WTC11 (cell line): Measurements from ENCODE around the gene SMC3. TPM values are rescaled to one million over a fixed set of nuclear protein-coding genes. Genes with fewer than 3 reads are reported as not detected.

ENCODE experiments used
- ATAC-seq: fragments of 200-7000 bp; cut with Tn5 transposase; 2 replicates; pipeline ENCODE4 v1.10.0; 2021; ENCODE audit warnings: mild to moderate bottlenecking, moderate library complexity
- CTCF ChIA-PET: fragments of 300-600 bp; sonication (Branson Sonifier 250); formaldehyde crosslinking; loops from one replicate; lab custom pipeline; 2021; ENCODE audit warnings: antibody characterized with exemption; lab: Charles Lee
- POLR2A ChIA-PET: fragments of 350-600 bp; sonication (Branson Sonifier 250); formaldehyde crosslinking; loops from one replicate; lab custom pipeline; 2021; ENCODE audit warnings: antibody characterized with exemption; lab: Charles Lee
- DNase-seq: peaks from one replicate; pipeline ENCODE4 v3.0.0; 2021; ENCODE audit warnings: low spot score
- H3K27ac Mint-ChIP-seq: 2 replicates; pipeline ENCODE4 v1.8.0; 2021; ENCODE audit warnings: mixed read lengths
- H3K27me3 Mint-ChIP-seq: 2 replicates; pipeline ENCODE4 v1.8.0; 2021; ENCODE audit warnings: low read depth, mild to moderate bottlenecking, moderate library complexity, mixed read lengths
- H3K36me3 Mint-ChIP-seq: 2 replicates; pipeline ENCODE4 v1.8.0; 2021; ENCODE audit warnings: mixed read lengths
- H3K4me1 Mint-ChIP-seq: 2 replicates; pipeline ENCODE4 v1.8.0; 2022; ENCODE audit warnings: mixed read lengths
- H3K4me3 Mint-ChIP-seq: 2 replicates; pipeline ENCODE4 v1.8.0; 2021; ENCODE audit warnings: mild to moderate bottlenecking, moderate library complexity, mixed read lengths
- H3K9me3 Mint-ChIP-seq: 2 replicates; pipeline ENCODE4 v1.8.0; 2021; ENCODE audit warnings: mixed read lengths
- ATF1 ChIP-seq: sonication (generic); formaldehyde crosslinking; IDR thresholded peaks from 2 replicates; pipeline ENCODE4 v1.8.1; 2023; ENCODE audit warnings: mild to moderate bottlenecking, moderate library complexity, missing genetic modification reagents
- CREB1 ChIP-seq: sonication (generic); formaldehyde crosslinking; IDR thresholded peaks from 2 replicates; pipeline ENCODE4 v1.8.0; 2023; ENCODE audit warnings: mild to moderate bottlenecking, missing genetic modification reagents
- GABPB1 ChIP-seq: sonication (generic); formaldehyde crosslinking; IDR thresholded peaks from 2 replicates; pipeline ENCODE4 v1.8.1; 2023; ENCODE audit warnings: mild to moderate bottlenecking, missing genetic modification reagents
- GRHL2 ChIP-seq: fragments of 250-450 bp; sonication (Bioruptor Pico); IDR thresholded peaks from 2 replicates; pipeline ENCODE4 v1.8.0; 2022; ENCODE audit warnings: mild to moderate bottlenecking, moderate library complexity; ENCODE audit not compliant: insufficient replicate concordance, severe bottlenecking
- HMGA2 ChIP-seq: fragments of 250-450 bp; sonication (Bioruptor Pico); IDR thresholded peaks from 2 replicates; pipeline ENCODE4 v1.4.0; 2021; ENCODE audit warnings: mild to moderate bottlenecking, moderate library complexity
- JUN ChIP-seq: sonication (generic); formaldehyde crosslinking; IDR thresholded peaks from 2 replicates; pipeline ENCODE4 v1.8.0; 2023; ENCODE audit warnings: mild to moderate bottlenecking, missing genetic modification reagents
- MXD4 ChIP-seq: fragments of 250-450 bp; sonication (Bioruptor Pico); IDR thresholded peaks from 2 replicates; pipeline ENCODE4 v1.8.0; 2021; ENCODE audit warnings: mild to moderate bottlenecking, moderate library complexity, borderline replicate concordance
- NFATC4 ChIP-seq: fragments of 250-450 bp; sonication (Bioruptor Pico); IDR thresholded peaks from 2 replicates; pipeline ENCODE4 v1.9.0; 2021; ENCODE audit warnings: mild to moderate bottlenecking
- NR2C2 ChIP-seq: sonication (generic); formaldehyde crosslinking; IDR thresholded peaks from 2 replicates; pipeline ENCODE4 v1.8.0; 2022; ENCODE audit warnings: mild to moderate bottlenecking, missing genetic modification reagents
- PRRX2 ChIP-seq: fragments of 250-450 bp; sonication (Bioruptor Pico); IDR thresholded peaks from 2 replicates; pipeline ENCODE4 v1.8.0; 2021; ENCODE audit warnings: mild to moderate bottlenecking
- ZNF219 ChIP-seq: sonication (generic); formaldehyde crosslinking; IDR thresholded peaks from 2 replicates; pipeline ENCODE4 v1.8.0; 2023; ENCODE audit warnings: missing genetic modification reagents, mild to moderate bottlenecking, borderline replicate concordance
- ZNF232 ChIP-seq: sonication (generic); formaldehyde crosslinking; IDR thresholded peaks from 2 replicates; pipeline ENCODE4 v1.8.0; 2022; ENCODE audit warnings: mild to moderate bottlenecking, missing genetic modification reagents
- ZNF416 ChIP-seq: fragments of 250-450 bp; sonication (Bioruptor Pico); IDR thresholded peaks from 2 replicates; pipeline ENCODE4 v1.9.0; 2021; ENCODE audit warnings: mild to moderate bottlenecking, inconsistent platforms
- total RNA-seq: library from RNA; stranded (reverse); gene quantifications from 3 replicates; pipeline ENCODE4 v1.2.3, GENCODE V29; 2021
- TF ChIP-seq, protein P1 (sequence below): sonication (generic); formaldehyde crosslinking; IDR thresholded peaks from 2 replicates; pipeline ENCODE4 v1.8.0; 2023; ENCODE audit warnings: missing genetic modification reagents
- TF ChIP-seq, protein P2 (sequence below): sonication (generic); formaldehyde crosslinking; IDR thresholded peaks from 2 replicates; pipeline ENCODE4 v1.8.1; 2023; ENCODE audit warnings: mild to moderate bottlenecking, missing genetic modification reagents
- TF ChIP-seq, protein P3 (sequence below): sonication (generic); formaldehyde crosslinking; conservative IDR thresholded peaks from 2 replicates; pipeline ENCODE4 v1.8.1; 2023; ENCODE audit warnings: mild to moderate bottlenecking, low read depth, missing genetic modification reagents, moderate library complexity
- TF ChIP-seq, protein P4 (sequence below): sonication (generic); formaldehyde crosslinking; IDR thresholded peaks from 2 replicates; pipeline ENCODE4 v1.8.0; 2023; ENCODE audit warnings: missing genetic modification reagents, mild to moderate bottlenecking, borderline replicate concordance
- TF ChIP-seq, protein P5 (sequence below): fragments of 250-450 bp; sonication (Bioruptor Pico); conservative IDR thresholded peaks from 2 replicates; pipeline ENCODE4 v1.9.0; 2021; ENCODE audit warnings: mild to moderate bottlenecking
- TF ChIP-seq, protein P6 (sequence below): sonication (generic); formaldehyde crosslinking; IDR thresholded peaks from 2 replicates; pipeline ENCODE4 v1.8.1; 2023; ENCODE audit warnings: mild to moderate bottlenecking, moderate library complexity, missing genetic modification reagents

The SMC3 gene
- total RNA-seq, 1 experiment from 2014 or later, result 71.0 TPM

DNA sequence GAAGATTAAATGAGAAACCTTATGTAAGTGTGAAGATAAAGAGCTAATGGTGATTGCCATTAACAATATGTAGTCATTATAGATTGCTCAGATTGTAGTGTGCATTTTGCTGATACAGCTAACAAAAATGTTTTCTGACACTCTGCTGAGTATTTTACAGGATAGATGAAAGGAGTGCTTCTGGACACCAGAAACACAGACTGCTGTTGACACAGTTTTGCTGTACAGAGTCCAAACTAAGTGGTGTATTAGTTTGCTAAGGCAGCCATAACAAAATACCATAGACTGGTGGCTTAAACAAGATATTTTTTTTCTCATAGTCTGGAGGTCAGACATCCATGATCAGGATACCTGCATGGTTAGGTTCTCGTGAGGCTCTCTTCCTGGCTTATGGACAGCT, 2.2 kb downstream of the SMC3 start:
- H3K4me1 Mint-ChIP-seq, result peaks cover 27% of the 10 kb centered on the region
- peak overlapping the region; percentile 28; the same call in 1 of the 2 replicates for H3K27ac Mint-ChIP-seq

DNA sequence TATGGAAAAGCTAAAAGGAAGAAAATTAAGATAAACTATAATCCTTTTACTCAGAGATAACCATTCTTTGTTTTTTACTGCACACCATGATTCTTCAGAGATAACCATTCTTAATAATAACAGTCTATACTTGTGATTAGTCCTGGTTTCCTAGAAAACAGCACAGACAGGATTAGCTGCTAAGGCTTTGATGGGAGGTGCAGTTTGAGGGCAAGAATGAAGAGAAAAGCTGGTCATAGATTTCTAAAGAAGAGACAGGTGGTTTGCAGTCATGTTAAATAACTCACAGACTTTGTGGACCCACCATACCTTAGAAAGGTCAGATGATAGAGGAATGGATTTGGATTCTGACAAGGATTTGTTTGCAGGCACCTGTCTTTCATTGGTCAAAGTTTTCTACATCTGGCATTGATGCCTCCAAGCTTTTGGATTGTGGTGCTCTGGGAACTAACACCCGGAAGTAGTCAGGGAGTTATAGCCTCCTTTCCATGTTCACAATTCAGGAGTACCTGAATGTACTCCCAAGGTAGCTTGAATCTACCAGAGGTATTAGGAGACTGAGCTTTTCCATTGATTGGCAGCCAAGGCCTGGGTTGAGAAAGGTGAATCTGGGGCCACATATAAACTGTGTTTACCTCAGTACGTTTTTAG, 3.7 kb downstream of the SMC3 start:
- Mint-ChIP-seq H3K36me3 (peaks cover 21% of the 10 kb centered on the region), H3K4me3 (no peak overlapping the region), H3K4me1 (peaks cover 27% of the 10 kb centered on the region), H3K27ac (no peak overlapping the region), H3K9me3 (no peaks in the 10 kb centered on the region), H3K27me3 (no peaks in the 10 kb centered on the region)
- ATAC-seq (no peak), DNase-seq (no peak)
- ChIA-PET POLR2A (no interaction called here), CTCF (interaction anchor here (0.7 kb wide), 1 partner anchor 217 kb away, joined by 3 read pairs; no protein-coding TSS in a partner anchor)
- TF ChIP-seq GABPB1 (CRISPR knock-in tag) (no peak), NFATC4 (CRISPR knock-in tag) (no peak), ZNF219 (no peak), ZNF232 (CRISPR knock-in tag) (no peak), HMGA2 (CRISPR knock-in tag) (no peak), MXD4 (CRISPR knock-in tag) (no peak), NR2C2 (CRISPR knock-in tag) (no peak), PRRX2 (no peak), ZNF416 (CRISPR knock-in tag) (no peak), GRHL2 (CRISPR knock-in tag) (no peak), JUN (CRISPR knock-in tag) (no peak), ATF1 (no peak)
- TF ChIP-seq, protein P1, sequence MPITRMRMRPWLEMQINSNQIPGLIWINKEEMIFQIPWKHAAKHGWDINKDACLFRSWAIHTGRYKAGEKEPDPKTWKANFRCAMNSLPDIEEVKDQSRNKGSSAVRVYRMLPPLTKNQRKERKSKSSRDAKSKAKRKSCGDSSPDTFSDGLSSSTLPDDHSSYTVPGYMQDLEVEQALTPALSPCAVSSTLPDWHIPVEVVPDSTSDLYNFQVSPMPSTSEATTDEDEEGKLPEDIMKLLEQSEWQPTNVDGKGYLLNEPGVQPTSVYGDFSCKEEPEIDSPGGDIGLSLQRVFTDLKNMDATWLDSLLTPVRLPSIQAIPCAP (CRISPR knock-in tag), result no peak
- TF ChIP-seq, protein P2, sequence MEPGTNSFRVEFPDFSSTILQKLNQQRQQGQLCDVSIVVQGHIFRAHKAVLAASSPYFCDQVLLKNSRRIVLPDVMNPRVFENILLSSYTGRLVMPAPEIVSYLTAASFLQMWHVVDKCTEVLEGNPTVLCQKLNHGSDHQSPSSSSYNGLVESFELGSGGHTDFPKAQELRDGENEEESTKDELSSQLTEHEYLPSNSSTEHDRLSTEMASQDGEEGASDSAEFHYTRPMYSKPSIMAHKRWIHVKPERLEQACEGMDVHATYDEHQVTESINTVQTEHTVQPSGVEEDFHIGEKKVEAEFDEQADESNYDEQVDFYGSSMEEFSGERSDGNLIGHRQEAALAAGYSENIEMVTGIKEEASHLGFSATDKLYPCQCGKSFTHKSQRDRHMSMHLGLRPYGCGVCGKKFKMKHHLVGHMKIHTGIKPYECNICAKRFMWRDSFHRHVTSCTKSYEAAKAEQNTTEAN, result no peak
- TF ChIP-seq, protein P3, sequence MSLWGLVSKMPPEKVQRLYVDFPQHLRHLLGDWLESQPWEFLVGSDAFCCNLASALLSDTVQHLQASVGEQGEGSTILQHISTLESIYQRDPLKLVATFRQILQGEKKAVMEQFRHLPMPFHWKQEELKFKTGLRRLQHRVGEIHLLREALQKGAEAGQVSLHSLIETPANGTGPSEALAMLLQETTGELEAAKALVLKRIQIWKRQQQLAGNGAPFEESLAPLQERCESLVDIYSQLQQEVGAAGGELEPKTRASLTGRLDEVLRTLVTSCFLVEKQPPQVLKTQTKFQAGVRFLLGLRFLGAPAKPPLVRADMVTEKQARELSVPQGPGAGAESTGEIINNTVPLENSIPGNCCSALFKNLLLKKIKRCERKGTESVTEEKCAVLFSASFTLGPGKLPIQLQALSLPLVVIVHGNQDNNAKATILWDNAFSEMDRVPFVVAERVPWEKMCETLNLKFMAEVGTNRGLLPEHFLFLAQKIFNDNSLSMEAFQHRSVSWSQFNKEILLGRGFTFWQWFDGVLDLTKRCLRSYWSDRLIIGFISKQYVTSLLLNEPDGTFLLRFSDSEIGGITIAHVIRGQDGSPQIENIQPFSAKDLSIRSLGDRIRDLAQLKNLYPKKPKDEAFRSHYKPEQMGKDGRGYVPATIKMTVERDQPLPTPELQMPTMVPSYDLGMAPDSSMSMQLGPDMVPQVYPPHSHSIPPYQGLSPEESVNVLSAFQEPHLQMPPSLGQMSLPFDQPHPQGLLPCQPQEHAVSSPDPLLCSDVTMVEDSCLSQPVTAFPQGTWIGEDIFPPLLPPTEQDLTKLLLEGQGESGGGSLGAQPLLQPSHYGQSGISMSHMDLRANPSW, result no peak
- TF ChIP-seq, protein P4, sequence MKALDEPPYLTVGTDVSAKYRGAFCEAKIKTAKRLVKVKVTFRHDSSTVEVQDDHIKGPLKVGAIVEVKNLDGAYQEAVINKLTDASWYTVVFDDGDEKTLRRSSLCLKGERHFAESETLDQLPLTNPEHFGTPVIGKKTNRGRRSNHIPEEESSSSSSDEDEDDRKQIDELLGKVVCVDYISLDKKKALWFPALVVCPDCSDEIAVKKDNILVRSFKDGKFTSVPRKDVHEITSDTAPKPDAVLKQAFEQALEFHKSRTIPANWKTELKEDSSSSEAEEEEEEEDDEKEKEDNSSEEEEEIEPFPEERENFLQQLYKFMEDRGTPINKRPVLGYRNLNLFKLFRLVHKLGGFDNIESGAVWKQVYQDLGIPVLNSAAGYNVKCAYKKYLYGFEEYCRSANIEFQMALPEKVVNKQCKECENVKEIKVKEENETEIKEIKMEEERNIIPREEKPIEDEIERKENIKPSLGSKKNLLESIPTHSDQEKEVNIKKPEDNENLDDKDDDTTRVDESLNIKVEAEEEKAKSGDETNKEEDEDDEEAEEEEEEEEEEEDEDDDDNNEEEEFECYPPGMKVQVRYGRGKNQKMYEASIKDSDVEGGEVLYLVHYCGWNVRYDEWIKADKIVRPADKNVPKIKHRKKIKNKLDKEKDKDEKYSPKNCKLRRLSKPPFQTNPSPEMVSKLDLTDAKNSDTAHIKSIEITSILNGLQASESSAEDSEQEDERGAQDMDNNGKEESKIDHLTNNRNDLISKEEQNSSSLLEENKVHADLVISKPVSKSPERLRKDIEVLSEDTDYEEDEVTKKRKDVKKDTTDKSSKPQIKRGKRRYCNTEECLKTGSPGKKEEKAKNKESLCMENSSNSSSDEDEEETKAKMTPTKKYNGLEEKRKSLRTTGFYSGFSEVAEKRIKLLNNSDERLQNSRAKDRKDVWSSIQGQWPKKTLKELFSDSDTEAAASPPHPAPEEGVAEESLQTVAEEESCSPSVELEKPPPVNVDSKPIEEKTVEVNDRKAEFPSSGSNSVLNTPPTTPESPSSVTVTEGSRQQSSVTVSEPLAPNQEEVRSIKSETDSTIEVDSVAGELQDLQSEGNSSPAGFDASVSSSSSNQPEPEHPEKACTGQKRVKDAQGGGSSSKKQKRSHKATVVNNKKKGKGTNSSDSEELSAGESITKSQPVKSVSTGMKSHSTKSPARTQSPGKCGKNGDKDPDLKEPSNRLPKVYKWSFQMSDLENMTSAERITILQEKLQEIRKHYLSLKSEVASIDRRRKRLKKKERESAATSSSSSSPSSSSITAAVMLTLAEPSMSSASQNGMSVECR (CRISPR knock-in tag), result no peak

More for the DNA sequence above, 2.2 kb downstream of the SMC3 start:
- ChIA-PET CTCF (interaction anchor here (0.5 to 1.3 kb wide), 3 partner anchors 31 to 265 kb away, joined by 3 to 5 read pairs (median 3); partner anchors contain the start of gene SMNDC1), POLR2A (no interaction called here)
- H3K36me3 Mint-ChIP-seq, result peaks cover 14% of the 10 kb centered on the region
- H3K4me3 Mint-ChIP-seq, result peak overlapping the region; percentile 94; the same call in 1 of the 2 replicates
- DNase-seq (no peak), ATAC-seq (no peak)
- no peaks in the 10 kb centered on the region for H3K27me3 Mint-ChIP-seq
- H3K9me3 Mint-ChIP-seq, result no peaks in the 10 kb centered on the region
- TF ChIP-seq ZNF232 (CRISPR knock-in tag), result no peak
- TF ChIP-seq, protein P5, sequence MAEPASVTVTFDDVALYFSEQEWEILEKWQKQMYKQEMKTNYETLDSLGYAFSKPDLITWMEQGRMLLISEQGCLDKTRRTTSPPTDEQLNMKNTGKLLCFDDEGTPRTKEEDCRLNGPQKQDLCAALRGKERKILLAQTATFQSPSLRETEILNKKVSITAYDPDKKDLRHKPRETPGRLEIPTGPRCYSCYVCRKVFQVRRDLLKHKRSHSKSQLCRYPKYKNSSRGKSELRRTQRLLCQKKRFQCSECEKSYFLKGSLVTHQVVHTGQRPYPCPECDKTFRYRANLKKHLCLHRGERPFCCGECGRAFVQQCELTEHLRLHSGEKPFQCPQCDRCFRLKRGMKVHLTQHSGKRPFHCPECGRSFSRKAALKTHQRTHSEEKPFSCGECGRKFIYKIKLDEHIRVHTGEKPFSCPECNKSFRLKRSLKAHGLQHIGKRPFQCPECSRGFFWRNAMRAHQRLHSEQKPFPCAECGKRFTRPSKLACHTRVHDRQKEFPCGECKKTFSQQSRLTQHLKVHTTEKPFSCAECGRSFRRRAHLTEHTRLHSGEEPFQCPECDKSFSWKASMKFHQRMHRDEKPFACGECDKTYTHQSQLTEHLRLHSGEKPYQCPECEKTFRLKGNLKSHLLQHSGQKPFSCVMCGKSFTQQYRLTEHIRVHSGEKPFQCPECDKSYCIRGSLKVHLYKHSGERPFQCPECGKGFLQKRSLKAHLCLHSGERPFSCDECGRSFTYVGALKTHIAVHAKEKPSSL (CRISPR knock-in tag), result no peak
- no peak for TF ChIP-seq HMGA2 (CRISPR knock-in tag)
- TF ChIP-seq, protein P6, sequence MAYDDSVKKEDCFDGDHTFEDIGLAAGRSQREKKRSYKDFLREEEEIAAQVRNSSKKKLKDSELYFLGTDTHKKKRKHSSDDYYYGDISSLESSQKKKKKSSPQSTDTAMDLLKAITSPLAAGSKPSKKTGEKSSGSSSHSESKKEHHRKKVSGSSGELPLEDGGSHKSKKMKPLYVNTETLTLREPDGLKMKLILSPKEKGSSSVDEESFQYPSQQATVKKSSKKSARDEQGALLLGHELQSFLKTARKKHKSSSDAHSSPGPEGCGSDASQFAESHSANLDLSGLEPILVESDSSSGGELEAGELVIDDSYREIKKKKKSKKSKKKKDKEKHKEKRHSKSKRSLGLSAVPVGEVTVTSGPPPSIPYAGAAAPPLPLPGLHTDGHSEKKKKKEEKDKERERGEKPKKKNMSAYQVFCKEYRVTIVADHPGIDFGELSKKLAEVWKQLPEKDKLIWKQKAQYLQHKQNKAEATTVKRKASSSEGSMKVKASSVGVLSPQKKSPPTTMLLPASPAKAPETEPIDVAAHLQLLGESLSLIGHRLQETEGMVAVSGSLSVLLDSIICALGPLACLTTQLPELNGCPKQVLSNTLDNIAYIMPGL (CRISPR knock-in tag), result no peak
- no peak for TF ChIP-seq CREB1 (CRISPR knock-in tag)
